Measurements from ENCODE around the gene NRAS.

NRAS gene

DNA sequence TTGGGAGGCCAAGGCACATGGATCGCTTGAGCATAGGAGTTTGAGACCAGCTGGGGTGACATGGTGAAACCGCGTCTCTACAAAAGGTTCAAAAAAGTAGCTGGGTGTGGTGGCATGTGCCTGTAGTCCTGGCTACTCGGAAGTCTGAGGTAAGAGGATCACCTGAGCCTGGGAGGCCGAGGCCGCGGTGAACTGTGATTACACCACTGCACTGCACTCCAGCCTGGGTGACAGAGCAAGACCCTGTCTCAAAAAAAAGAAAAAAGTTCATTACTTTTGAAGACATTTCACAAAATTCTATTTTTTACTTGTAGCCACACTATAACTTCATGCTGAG is 44.7 kb downstream of the NRAS start:
- DNase-seq = no peak

DNA sequence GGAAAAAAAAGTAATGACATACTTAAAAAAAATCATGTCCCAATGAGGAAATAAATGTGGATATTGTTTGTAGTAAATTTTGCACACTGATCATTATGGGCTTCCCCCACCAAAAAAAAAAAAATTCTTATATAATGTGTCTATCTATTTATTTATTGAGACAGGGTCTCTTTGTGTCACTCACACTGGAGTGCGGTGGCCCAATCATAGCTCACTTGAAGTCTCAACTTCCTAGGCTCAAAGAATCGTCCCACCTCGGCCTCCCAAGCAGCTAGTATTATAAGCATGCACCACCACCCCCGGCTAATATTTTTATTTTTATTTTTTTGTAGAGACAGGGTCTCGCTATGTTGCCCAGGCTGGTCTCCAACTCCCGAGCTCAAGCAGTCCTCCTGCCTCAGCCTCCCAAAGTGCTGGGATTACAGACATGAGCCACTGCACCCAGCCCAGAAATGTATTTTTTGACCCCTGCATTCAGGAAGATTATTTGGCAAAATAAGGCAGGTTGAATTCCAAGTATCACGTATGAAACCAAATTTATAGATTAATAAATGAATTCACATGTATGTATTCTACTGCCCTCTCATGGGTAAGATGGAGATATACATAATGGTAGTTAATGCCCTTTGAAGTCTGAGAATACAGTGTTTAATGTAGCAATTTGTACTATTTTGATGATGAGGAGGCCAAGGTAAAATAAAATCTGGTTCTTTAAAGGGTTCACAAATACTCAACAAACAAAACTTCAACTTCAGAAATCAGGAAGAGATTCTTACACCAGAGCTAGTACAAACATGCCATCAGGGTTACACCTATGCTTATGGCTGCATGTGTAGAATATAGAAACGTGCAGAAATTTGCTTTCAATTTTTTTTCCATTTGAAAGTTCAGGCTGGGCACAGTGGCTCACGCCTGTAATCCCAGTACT is 45.3 kb downstream of the NRAS start:
- peak in 2 of 6 experiments; percentile 1 to 16 for DNase-seq

- peak; percentile 66 to 88 (median 84) for DNase-seq
These were observed 46.2 kb downstream of the NRAS start for GRCh38 chr1:114670083-114671010.

DNA sequence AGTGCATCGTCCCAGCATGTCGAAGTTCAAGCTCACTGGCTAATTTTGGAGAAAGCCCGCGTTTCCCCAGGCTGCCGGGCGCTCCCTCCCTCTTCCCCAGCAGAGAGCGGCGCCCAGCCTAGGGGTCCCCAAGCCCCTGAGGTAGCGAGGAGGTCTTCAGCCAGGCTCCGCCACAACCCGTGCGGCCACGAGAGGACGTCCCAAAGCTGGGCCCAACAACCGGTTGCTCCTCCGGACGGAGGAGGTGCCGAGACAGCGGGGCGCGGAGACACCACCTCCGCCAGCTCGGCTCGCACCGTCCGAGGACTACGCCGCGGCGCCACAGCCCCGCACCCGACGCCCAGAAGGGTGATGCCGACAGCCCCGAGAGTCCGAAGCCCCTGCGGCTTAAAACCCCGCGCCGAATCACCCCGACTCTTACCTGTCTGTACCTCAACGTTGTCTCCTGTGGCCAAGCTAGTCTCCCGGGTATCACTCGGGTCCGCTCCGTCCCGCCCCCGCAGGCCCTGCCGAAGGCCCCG is 46.9 kb downstream of the NRAS start, which contains the start of gene DENND2C:
TSS of gene DENND2C (minus strand) at position 488 of the 521 bp plus-strand sequence. CDS start 44,065 bp downstream, outside the sequence.
- DNase-seq = no peak

- DNase-seq = peak in 1 of 6 experiments; percentile 20
These were observed 47.6 kb downstream of the NRAS start for GRCh38 chr1:114668784-114669561.

DNA sequence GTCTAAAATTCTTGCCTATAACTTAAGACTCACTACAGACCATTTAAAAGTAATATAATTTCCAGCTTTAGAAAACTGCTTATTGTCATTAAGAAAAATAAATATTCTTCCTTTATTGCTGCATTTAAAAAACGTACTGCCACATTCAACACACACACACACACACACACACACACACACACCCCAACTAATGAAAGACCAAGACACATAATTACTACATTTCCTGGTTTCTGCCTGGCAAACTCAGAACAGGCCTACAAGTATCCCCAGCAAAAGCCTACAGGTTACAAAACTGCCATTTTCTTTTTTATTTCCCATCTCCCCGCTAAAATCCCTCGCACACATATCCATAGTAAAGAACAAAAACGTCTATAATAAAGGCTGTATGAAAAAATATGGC is 48.2 kb downstream of the NRAS start:
- DNase-seq = no peak

GRCh38 chr1:114666954-114667353 is 49.6 kb downstream of the NRAS start:
- DNase-seq = no peak

DNA sequence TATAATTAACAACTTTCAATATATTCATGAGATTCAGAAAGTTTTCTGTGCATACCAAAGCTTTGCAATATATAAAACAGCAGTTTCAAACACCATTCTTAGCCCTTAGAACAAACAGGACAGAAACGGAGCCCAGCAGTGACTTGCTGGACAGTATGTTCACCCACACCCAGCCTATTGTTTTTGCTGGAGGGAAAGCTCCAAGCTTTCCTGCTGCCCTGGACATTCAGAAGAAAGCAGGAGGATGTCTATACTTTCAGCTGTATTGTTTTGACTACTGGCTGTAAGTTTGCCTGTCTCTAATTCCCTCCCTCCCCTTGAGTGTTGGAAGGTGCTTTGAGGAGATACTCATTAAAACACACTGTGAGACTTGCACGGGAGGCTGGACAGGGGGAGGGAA is 56.3 kb downstream of the NRAS start:
- DNase-seq = no peak

All from stimulated activated naive CD4-positive, alpha-beta T cell (primary cell).